HG02623 (cell line): Measurements from ENCODE around the gene ICAM1.
A peak's percentile ranks its signal among the peaks of the same experiment; 100 is the strongest.
"Not testable (repeated sequence)": the region's sequence is repeated elsewhere in the genome, so short reads cannot be mapped to it uniquely, and the experiment has no call there.

Source experiments
- ATAC-seq: cut with Tn5 transposase; IDR thresholded peaks from one replicate; pipeline ENCODE4 v1.9.1; 2021; ENCODE audit warnings: moderate library complexity; ENCODE audit not compliant: unreplicated experiment

ICAM1 gene

GRCh38 chr19:10241826-10242449 is 29.0 kb upstream of the ICAM1 start:
- not testable (repeated sequence) for ATAC-seq

DNA sequence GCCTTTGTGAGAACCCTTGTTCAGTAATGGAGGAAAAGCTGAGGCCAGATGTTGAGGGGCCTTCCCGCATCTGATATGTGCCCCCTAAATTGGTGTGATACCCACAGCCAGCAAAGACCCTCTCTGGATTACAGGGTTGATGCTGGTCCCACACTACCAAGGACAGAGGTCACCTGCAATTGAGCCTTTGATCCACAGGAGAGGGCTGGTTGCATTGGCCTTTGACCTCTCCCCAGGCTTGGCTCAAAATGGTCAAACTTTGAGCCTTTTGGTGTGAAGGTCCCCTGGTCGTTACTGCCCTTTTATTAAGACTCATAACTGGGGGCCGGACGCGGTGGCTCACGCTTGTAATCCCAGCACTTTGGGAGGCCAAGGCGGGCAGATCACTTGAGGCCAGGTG is 27.3 kb upstream of the ICAM1 start:
- no peak for ATAC-seq

DNA sequence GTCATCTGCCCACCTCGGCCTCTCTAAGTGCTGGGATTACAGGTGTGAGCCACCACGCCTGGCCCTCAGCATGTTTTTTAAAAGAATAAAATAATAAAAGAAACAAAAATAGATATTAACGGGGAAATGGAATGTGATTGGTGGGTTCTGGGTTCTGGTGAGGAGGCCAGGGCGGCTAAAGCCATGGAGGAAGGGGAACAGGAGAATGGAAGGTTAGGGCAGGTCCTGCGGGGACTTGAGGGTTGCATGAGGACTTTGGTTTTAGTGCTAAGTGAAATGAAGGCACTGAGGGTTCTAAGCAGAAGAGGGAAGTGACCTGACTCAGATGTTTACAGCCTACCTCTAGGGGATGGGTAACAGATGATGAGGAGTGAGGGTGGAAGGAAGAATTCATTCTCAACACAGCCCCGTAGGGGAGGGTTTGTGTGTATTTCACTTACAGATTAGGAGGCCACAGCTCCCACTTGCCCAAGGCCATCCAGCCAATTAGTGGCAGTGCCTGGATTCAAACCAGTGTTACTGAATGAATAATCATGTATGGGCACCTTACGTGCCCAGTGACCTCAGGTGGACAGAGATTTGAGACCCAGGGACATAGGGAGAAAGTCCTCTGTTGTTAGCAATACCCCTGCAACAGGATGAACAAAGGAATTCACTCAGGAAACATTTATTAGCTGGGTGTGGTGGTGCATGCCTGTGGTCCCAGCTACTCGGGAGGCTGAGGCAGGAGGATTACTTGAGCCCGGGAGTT is 25.6 kb upstream of the ICAM1 start:
- ATAC-seq, result no peak

GRCh38 chr19:10246511-10246910 is 24.4 kb upstream of the ICAM1 start:
- ATAC-seq, result no peak

- peak; percentile 89 for ATAC-seq
Observed at GRCh38 chr19:10251792-10252694, 18.9 kb upstream of the ICAM1 start, which contains the start of gene MRPL4. Gene MRPL4 (plus strand): TSS chr19:10252214. CDS start chr19:10252254, 40 bp downstream.

DNA sequence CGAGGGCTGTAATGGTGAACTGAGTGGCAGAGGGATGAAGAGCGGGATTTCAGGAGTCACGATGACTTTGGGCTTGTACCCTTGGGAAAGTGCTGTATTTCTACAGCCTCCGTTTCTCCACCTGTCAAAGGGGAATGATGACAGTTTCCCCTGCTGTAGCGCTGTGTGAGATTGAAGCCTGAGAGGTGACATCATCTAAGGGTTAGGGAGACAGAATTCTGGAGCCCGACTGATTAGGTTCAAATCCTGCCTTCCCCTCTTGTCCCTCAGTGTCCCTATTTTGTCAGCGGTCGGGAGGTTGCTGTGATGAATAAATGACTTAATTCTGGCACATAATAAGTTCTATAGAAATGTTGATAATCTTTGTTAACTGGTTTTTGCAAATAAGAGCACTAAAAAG is 18.2 kb upstream of the ICAM1 start:
- ATAC-seq, result no peak

- no peak for ATAC-seq
Observed at GRCh38 chr19:10254244-10254643, 16.7 kb upstream of the ICAM1 start.

GRCh38 chr19:10255358-10255757 is 15.6 kb upstream of the ICAM1 start:
- no peak for ATAC-seq

DNA sequence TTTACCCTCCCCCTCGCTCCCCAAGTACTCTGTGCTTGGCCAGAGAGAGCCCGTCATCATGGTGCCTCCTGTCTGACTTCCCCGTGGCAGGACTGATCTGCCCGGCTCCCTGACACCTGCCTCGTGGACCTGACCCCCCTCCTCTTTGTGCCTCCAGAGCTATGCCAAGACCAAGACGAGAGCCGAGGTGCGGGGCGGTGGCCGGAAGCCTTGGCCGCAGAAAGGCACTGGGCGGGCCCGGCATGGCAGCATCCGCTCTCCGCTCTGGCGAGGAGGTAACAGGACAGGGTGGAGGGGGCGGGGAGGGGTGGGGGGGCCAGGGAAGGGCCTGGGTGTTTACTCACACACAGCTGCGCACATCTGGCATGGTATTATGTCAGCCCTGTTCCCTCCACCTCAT is 14.4 kb upstream of the ICAM1 start:
- ATAC-seq, result no peak

GRCh38 chr19:10256970-10257615 is 13.8 kb upstream of the ICAM1 start:
- no peak for ATAC-seq

- ATAC-seq, result no peak
Observed at GRCh38 chr19:10258080-10258710, 12.7 kb upstream of the ICAM1 start.

DNA sequence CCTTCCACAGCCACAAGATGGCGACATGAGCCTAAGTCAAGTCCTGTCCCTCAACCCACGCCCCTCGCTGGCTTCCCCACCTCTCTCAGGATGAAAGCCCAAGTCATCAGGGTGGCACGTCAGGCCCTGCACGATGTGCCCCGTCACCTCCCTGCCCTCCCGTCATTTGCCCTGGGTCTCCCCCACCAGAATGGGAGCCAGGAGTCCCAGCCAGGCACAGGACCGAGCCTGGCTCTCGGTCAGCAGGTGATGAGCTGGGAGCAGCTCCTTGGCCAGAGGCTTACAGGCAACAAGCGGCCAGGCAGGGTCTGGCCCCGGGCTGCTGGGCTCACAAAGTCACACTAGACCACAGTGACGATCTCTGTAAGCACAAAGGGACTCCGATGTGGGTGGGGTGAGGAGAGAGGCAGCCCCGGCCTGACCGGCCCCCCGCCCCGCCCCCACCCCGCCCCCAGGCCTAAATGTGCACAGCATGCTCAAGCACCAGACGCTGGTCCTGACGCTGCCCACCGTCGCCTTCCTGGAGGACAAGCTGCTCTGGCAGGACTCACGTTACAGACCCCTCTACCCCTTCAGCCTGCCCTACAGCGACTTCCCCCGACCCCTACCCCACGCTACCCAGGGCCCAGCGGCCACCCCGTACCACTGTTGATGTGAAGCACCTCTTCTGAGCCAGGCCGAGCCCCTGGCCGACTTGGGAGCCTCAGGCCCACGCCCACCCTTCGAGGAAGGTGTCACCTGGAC is 11.6 kb upstream of the ICAM1 start:
- no peak for ATAC-seq

DNA sequence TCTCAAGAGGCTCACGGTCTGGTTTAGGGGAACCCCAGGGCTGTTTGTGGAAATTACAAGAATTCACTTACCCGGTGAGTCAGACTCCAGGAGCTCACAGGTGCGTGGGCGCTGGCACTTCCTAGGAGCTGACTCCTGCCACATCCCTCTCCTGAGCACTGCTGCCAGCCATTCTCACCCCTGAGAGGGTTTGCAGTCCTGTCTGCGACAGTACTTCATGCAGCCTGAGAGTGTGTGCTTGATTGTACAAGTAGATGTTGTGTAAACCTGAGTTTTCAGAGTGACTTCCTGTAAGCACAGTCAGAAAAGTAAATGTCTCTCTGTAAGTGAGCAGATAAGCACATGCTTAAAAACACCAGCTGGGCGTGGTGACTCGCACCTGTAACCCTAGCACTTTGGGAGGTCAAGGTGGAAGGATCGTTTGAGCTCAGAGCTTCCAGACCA is 10.8 kb upstream of the ICAM1 start:
- no peak for ATAC-seq

- no peak for ATAC-seq
Observed at GRCh38 chr19:10262771-10263170, 8.1 kb upstream of the ICAM1 start.

GRCh38 chr19:10266706-10267105 is 4.2 kb upstream of the ICAM1 start:
- ATAC-seq, result no peak

- ATAC-seq, result no peak
Observed at GRCh38 chr19:10268071-10268470, 2.8 kb upstream of the ICAM1 start.

DNA sequence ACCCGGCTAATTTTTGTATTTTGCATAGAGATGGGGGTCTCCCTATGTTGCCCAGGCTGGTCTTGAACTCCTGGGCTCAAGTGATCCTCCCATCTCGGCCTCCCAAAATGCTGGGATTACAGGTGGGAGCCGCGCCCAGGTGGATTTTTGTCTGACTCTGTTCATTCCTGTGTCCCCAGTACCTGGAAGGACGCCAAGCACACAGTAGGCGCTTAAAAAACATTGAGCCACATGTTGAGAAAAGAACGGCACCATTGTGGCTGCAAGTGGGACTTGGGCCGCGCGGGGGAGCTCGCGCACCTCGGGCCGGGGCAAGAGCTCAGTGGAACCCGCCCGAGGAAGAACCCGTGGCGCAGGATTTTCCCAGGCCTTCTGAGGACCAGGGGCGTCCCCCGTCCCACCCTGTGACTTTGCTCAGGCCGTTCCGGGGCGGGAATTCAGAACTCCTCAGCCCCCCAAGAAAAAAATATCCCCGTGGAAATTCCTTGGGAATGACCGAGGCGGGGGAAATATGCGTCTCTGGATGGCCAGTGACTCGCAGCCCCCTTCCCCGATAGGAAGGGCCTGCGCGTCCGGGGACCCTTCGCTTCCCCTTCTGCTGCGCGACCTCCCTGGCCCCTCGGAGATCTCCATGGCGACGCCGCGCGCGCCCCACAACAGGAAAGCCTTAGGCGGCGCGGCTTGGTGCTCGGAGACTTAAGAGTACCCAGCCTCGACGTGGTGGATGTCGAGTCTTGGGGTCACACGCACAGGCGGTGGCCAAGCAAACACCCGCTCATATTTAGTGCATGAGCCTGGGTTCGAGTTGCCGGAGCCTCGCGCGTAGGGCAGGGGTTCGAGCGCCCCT is 1.4 kb upstream of the ICAM1 start:
- no peak for ATAC-seq

GRCh38 chr19:10270180-10270615 is 722 bp upstream of the ICAM1 start:
- ATAC-seq, result peak; percentile 28

DNA sequence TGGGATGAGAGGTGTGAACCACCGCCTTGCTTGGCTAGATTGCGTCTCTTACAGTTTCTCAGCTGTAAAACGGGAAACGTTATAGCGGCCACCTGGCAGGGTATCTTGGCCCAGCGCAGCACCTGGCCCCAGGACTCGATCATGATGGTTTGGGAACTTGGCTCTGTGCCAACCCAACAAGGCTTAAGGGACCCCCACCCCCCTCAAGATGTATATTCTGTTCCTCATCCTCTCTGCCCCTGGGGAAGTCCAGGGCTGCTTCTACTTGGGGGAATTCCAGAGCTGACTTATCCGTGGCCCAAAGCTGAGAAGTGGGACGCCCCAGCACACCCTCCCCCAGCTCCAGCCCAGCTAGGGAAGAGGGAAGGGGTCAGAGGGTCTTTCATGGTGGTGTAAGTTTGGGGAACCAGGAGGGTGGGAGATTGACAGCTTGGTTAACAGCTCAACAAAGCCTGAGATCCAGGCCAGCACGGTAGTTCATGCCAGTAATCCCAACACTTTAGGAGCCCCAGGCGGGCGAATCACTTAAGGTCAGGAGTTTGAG is 695 bp downstream of the ICAM1 start:
- ATAC-seq, result no peak
